Stomach (tissue), 19 donors: ENCODE data around the gene CYTIP. TPM values are rescaled to one million over a fixed set of nuclear protein-coding genes. Genes with fewer than 3 reads are reported as not detected.

Experiments used
- DNase-seq, 2 donors: peaks; one replicate each; pipeline versions ENCODE4 v3.0.0 to v3.0.0-alpha.2; 2013 to 2019
- H3K27ac ChIP-seq, 5 donors: fragments of 200-600 bp in 4 of 5; sonication (generic) in 4 of 5; one replicate each; pipeline ENCODE4 v1.5.1; 2013 to 2019; ENCODE audit warnings: mild to moderate bottlenecking in 1 of 5, moderate library complexity in 1 of 5
- H3K27me3 ChIP-seq, 3 donors: fragments of 200-600 bp; sonication (generic); one replicate each; pipeline ENCODE4 v1.5.1; 2017 to 2019; ENCODE audit warnings: mixed run types in 1 of 3
- H3K36me3 ChIP-seq, 4 donors: fragments of 200-600 bp; sonication (generic); 1 replicate in 3 of 4; 2 replicates in 1 of 4; pipeline ENCODE4 v1.5.1; 2016 to 2019
- H3K4me1 ChIP-seq, 4 donors: fragments of 200-600 bp; sonication (generic); one replicate each; pipeline ENCODE4 v1.5.1; 2016 to 2019
- H3K4me3 ChIP-seq, 4 donors: fragments of 200-600 bp; sonication (generic) in 3 of 4; one replicate each; pipeline ENCODE4 v1.5.1; 2016 to 2019; ENCODE audit warnings: mild to moderate bottlenecking in 1 of 4
- H3K9me3 ChIP-seq, 4 donors: fragments of 200-600 bp; sonication (generic); one replicate each; pipeline ENCODE4 v1.5.1; 2016 to 2019
- EP300 ChIP-seq: sonication (generic); formaldehyde crosslinking; IDR thresholded peaks from one replicate; pipeline ENCODE4 v1.6.1; 2017; ENCODE audit warnings: antibody characterized with exemption
- POLR2A ChIP-seq, 4 donors: fragments of 450-650 bp; IDR thresholded peaks; one replicate each; pipeline ENCODE4 v1.6.1; 2016; ENCODE audit warnings: antibody characterized with exemption in 4 of 4, control low read depth in 2 of 4, mild to moderate bottlenecking in 1 of 4, moderate library complexity in 1 of 4
- POLR2AphosphoS5 ChIP-seq, 3 donors: sonication (generic); formaldehyde crosslinking; IDR thresholded peaks; one replicate each; pipeline ENCODE4 v1.6.1; 2016; ENCODE audit warnings: antibody characterized with exemption in 3 of 3
- WGBS, 5 donors: extraction: QIAGEN DNeasy Blood & Tissue Kit in 3 of 5; methylation state at CpG; one replicate each; pipeline versions ENCODE4 v1.1.5 to v1.1.7; 2013 to 2018; 5-methylcytosine and 5-hydroxymethylcytosine counted together
- intact Hi-C: fragments of 100-400 bp; cut with DNase I; formaldehyde crosslinking; loops from one replicate; pipeline ENCODE4 v1.15.1; 2023; ENCODE audit warnings: low total_unique reads
- long read RNA-seq, 10 donors: transcript quantifications; one replicate each; lab custom pipeline, GENCODE V29; 2026
- polyA plus RNA-seq, 3 donors: library from polyadenylated mRNA; stranded (reverse); fragments of 200-250 nt; gene quantifications; one replicate each; pipeline ENCODE4 v1.2.3, GENCODE V29; 2013
- total RNA-seq, 5 donors: library from RNA; depleted of rRNA; stranded (reverse); fragments of >200 nt; gene quantifications; one replicate each; pipeline versions ENCODE4 v1.1.0 to v1.2.3, GENCODE V29; 2014 to 2016
- TF ChIP-seq, protein P1 (sequence below), 7 experiments: fragments of 450-650 bp in 4 of 7; fragments of 200-600 bp in 3 of 7; sonication (generic) in 3 of 7; IDR thresholded peaks; one replicate each; pipeline ENCODE4 v1.5.1; 2016 to 2019; ENCODE audit warnings: antibody characterized with exemption in 7 of 7, control low read depth in 2 of 7, mild to moderate bottlenecking in 1 of 7
- donor health status: healthy with polysubstance abuse.
- donor health status: Bipolar disorder and iron deficiency.
- donor health status: healthy.

CYTIP gene
- total RNA-seq (10 to 100 TPM in 3 of 5 donors, 1 to 10 TPM in 1, not detected in 1; 8.2 to 30.7 (median 21.1) TPM), polyA plus RNA-seq (10 to 100 TPM in 1 of 3 donors, 1 to 10 TPM in 2; 5.3 to 17.9 (median 9.3) TPM)
- long read RNA-seq, donor 1, partial matches to known transcripts, result 0 of 1 reads
- long read RNA-seq, donor 1, other reads (novel, unspliced or antisense), result 0 of 1 reads
- long read RNA-seq, donor 2, partial matches to known transcripts, result 0 of 3 reads
- long read RNA-seq, donor 2, other reads (novel, unspliced or antisense), result 0 of 3 reads
- long read RNA-seq, donor 3, partial matches to known transcripts, result 0 of 2 reads
- long read RNA-seq, donor 3, other reads (novel, unspliced or antisense), result 0 of 2 reads
- long read RNA-seq, donor 4, result 0 reads
- long read RNA-seq, donor 5, partial matches to known transcripts, result 0 of 1 reads
- long read RNA-seq, donor 5, other reads (novel, unspliced or antisense), result 0 of 1 reads
- long read RNA-seq, donor 6, result 0 reads
- long read RNA-seq, donor 7, transcript CYTIP-201 (8 exons, 2,260 nt), result major isoform, 5 of 5 reads
- long read RNA-seq, donor 7, partial matches to known transcripts, result 0 of 5 reads
- long read RNA-seq, donor 7, other reads (novel, unspliced or antisense), result 0 of 5 reads
- long read RNA-seq, donor 8, partial matches to known transcripts, result 0 of 2 reads
- long read RNA-seq, donor 8, other reads (novel, unspliced or antisense), result 0 of 2 reads
- long read RNA-seq, donor 9, partial matches to known transcripts, result 0 of 1 reads
- long read RNA-seq, donor 9, other reads (novel, unspliced or antisense), result 0 of 1 reads
- long read RNA-seq, donor 10, partial matches to known transcripts, result 0 of 2 reads
- long read RNA-seq, donor 10, other reads (novel, unspliced or antisense), result 0 of 2 reads

GRCh38 chr2:157443795-157444640 lies at the start of gene CYTIP:
Gene CYTIP, minus strand, starts transcription at chr2:157444089. Its CDS starts 69 bp downstream, at chr2:157444020.
- WGBS, 5 donors, result 27 to 52% (median 39%) methylated on average over 13 of the region's 13 CpGs
- intact Hi-C loops, result no loop called here
- H3K9me3 ChIP-seq, result no peaks in the 10 kb centered on the region
- H3K4me1 ChIP-seq, result peaks cover 4 to 46% (median 32%) of the 10 kb centered on the region in 4 donors
- peak; percentile 57 to 84 for DNase-seq
- H3K36me3 ChIP-seq, result no peaks in the 10 kb centered on the region
- peak within 1 kb of the TSS; percentile 72 to 89 (median 79) for H3K27ac ChIP-seq
- peak; percentile 14 to 87 (median 82) for TF ChIP-seq POLR2AphosphoS5 (IDR thresholded peaks at IDR 0.05)
- TF ChIP-seq EP300, result no peak
- peak within 1 kb of the TSS; percentile 36 to 50 (median 45) for H3K4me3 ChIP-seq
- no peaks in the 10 kb centered on the region for H3K27me3 ChIP-seq

DNA sequence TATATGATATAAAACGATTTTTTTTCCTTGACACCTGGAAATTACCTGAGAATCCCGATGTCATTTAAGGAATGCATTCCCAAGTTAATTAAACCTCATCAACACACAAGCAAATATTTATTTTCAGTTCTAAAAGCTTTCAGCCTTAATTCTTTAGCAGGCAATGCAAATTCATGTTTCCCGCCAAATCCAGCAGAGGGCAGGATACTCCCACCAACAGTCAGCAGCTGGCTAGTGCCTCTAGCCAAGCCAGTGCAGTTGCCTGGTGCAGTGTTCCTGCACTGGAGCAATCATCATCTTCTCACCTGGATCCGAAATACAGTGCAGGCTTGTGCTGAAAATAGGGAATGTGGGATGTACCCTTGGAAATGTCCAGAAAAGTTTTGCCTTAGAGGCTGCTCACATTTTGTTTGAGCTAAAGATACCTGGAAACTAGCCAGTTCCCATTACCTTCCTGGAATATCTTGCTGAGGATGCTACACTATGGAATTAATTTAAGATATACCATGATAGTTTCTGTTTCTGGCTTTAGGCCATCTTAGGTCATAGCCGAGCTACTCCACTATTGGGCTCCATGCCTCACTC lies 48.4 kb upstream of the CYTIP start:
- peaks cover 4 to 20% (median 5%) of the 10 kb centered on the region in 4 donors for H3K4me1 ChIP-seq
- 13 to 18% (median 18%) methylated on average over 5 of the region's 5 CpGs for WGBS, 5 donors
- no peak overlapping the region for H3K27ac ChIP-seq
- intact Hi-C loops, result loop anchor here (10.0 kb wide), 1 partner anchor 167 kb away; the partner anchor contains the start of gene ERMN
- H3K27me3 ChIP-seq, result no peaks in the 10 kb centered on the region
- TF ChIP-seq POLR2A (IDR thresholded peaks at IDR 0.05), result no peak
- no peak for TF ChIP-seq EP300
- TF ChIP-seq, protein P1, sequence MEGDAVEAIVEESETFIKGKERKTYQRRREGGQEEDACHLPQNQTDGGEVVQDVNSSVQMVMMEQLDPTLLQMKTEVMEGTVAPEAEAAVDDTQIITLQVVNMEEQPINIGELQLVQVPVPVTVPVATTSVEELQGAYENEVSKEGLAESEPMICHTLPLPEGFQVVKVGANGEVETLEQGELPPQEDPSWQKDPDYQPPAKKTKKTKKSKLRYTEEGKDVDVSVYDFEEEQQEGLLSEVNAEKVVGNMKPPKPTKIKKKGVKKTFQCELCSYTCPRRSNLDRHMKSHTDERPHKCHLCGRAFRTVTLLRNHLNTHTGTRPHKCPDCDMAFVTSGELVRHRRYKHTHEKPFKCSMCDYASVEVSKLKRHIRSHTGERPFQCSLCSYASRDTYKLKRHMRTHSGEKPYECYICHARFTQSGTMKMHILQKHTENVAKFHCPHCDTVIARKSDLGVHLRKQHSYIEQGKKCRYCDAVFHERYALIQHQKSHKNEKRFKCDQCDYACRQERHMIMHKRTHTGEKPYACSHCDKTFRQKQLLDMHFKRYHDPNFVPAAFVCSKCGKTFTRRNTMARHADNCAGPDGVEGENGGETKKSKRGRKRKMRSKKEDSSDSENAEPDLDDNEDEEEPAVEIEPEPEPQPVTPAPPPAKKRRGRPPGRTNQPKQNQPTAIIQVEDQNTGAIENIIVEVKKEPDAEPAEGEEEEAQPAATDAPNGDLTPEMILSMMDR (IDR thresholded peaks at IDR 0.05), result peak in 5 of 7 experiments; percentile 48 to 76 (median 63)
- peak in 1 of 3 donors; percentile 13 for TF ChIP-seq POLR2AphosphoS5 (IDR thresholded peaks at IDR 0.05)
- no peaks in the 10 kb centered on the region for H3K9me3 ChIP-seq
- H3K4me3 ChIP-seq, result no peak overlapping the region
- DNase-seq, result peak; percentile 72 to 89
- H3K36me3 ChIP-seq, result no peaks in the 10 kb centered on the region

GRCh38 chr2:157489983-157490382 lies 46.1 kb upstream of the CYTIP start:
- WGBS, 5 donors, result 46 to 78% (median 51%) methylated on average over 1 of the region's 1 CpG
- no peaks in the 10 kb centered on the region for H3K27me3 ChIP-seq
- no peaks in the 10 kb centered on the region for H3K36me3 ChIP-seq
- intact Hi-C loops, result loop anchor here (10.0 kb wide), 1 partner anchor 165 kb away; the partner anchor contains the start of gene ERMN
- no peak overlapping the region for H3K4me3 ChIP-seq
- no peak overlapping the region for H3K27ac ChIP-seq
- H3K4me1 ChIP-seq, result peaks cover 4 to 29% (median 5%) of the 10 kb centered on the region in 4 donors
- DNase-seq, result no peak
- H3K9me3 ChIP-seq, result no peaks in the 10 kb centered on the region
- no peak for TF ChIP-seq EP300
- no peak for TF ChIP-seq POLR2A (IDR thresholded peaks at IDR 0.05)
- TF ChIP-seq, protein P1 (IDR thresholded peaks at IDR 0.05), result no peak
- TF ChIP-seq POLR2AphosphoS5 (IDR thresholded peaks at IDR 0.05), result no peak

- Histone ChIP-seq H3K4me1 (peaks cover 4 to 29% (median 5%) of the 10 kb centered on the region in 4 donors), H3K4me3 (no peak overlapping the region), H3K27me3 (no peaks in the 10 kb centered on the region), H3K27ac (peak overlapping the region; percentile 28 to 64 (median 61)), H3K36me3 (no peaks in the 10 kb centered on the region), H3K9me3 (no peaks in the 10 kb centered on the region)
- TF ChIP-seq, protein P1 (IDR thresholded peaks at IDR 0.05), result no peak
- TF ChIP-seq EP300 (no peak), POLR2AphosphoS5 (IDR thresholded peaks at IDR 0.05) (peak in 2 of 3 donors; percentile 51 to 69), POLR2A (IDR thresholded peaks at IDR 0.05) (no peak)
- peak; percentile 32 to 75 for DNase-seq
- WGBS, 5 donors, result 35 to 45% (median 42%) methylated on average over 3 of the region's 3 CpGs
- intact Hi-C loops, result no loop called here
These were observed 45.0 kb upstream of the CYTIP start for GRCh38 chr2:157488877-157489276.
